ENCODE measurements around the gene SIGLEC14. TPM values are rescaled to one million over a fixed set of nuclear protein-coding genes. Genes with fewer than 3 reads are reported as not detected.

Gene SIGLEC14
- total and polyA plus RNA-seq, 2 donors = 1.6 to 7.3 TPM

DNA sequence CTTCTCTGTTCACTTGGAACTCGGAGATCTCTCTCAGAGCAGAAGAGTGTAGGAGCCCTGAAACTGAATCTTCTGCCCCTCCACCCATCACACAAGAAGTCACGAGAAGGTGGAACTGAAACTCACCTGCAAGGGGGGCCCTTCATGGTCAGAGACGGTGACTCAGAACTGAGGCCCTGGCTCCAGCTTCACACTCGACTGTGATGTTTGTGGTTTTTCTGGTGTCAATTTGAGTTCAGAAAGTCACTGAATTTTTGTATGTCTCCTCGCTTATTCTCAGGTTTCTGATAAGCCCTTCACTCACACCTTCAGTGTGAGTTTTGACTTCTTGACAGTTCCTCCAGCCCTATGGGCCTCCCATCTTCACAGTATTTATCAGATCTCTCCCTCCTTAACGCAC, 39.5 kb downstream of the SIGLEC14 start:
- H3K4me1 ChIP-seq (ENCODE audit: control insufficient read depth in 2 of 2, insufficient read depth in 2 of 2, low read length in 2 of 2) = no peaks in the 10 kb centered on the region
- peaks cover 3 to 11% of the 10 kb centered on the region in 2 donors for H3K27me3 ChIP-seq (ENCODE audit: control insufficient read depth in 2 of 2, insufficient read depth in 1 of 2, low read length in 1 of 2)
- H3K36me3 ChIP-seq (ENCODE audit: control insufficient read depth in 2 of 2, insufficient read depth in 2 of 2, low read length in 1 of 2) = no peaks in the 10 kb centered on the region
- no peaks in the 10 kb centered on the region for H3K9me3 ChIP-seq (ENCODE audit: control insufficient read depth in 2 of 2, insufficient read depth in 1 of 2, low read length in 1 of 2)
- H3K4me3 ChIP-seq (ENCODE audit: low read length in 2 of 2) = no peak overlapping the region
- no peak overlapping the region for H3K27ac ChIP-seq (ENCODE audit: low read depth in 1 of 2, low read length in 1 of 2)
- peak in 1 of 9 donors; percentile 21 for DNase-seq (ENCODE audit: low read depth in 6 of 9, low spot score in 9 of 9)
- 48% methylated on average over 6 of the region's 6 CpGs for WGBS

DNA sequence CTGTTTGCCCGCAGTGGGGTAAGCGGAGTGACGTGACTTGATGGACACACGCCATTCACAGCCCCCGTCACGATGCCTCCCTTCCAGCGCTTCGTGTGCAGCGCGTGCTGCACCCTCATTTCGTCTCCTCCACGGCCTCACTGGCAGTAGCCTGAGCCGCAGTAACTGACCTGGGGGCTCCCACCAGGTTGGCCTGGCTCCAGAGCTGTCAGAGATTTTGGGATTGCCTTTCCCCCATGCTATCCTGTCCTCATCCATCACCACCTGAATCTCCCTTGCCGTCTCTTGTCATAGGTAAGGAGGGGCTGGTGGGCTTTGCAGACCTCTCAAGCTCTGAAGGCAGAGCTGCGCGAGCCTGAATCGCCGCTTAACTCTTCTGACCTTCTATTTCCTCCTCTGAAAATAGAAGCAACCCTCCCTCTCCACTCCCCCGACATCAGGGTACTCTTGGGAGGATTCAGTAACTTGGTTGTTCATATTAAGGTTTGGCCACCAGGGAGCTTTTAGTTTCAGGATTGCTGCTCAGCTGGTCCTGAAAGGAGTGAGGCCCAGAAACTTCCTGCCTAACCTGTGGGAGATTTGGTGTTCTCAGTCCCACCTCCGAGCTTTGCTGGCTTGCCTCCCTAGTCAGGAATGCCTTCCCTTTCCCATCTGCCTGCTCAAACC, 44.3 kb downstream of the SIGLEC14 start:
- peaks cover 0 to 2% of the 10 kb centered on the region in 2 donors for H3K9me3 ChIP-seq (ENCODE audit: control insufficient read depth in 2 of 2, insufficient read depth in 1 of 2, low read length in 1 of 2)
- H3K4me1 ChIP-seq (ENCODE audit: control insufficient read depth in 2 of 2, insufficient read depth in 2 of 2, low read length in 2 of 2) = peaks cover 0 to 2% of the 10 kb centered on the region in 2 donors
- no peak overlapping the region for H3K27ac ChIP-seq (ENCODE audit: low read depth in 1 of 2, low read length in 1 of 2)
- H3K36me3 ChIP-seq (ENCODE audit: control insufficient read depth in 2 of 2, insufficient read depth in 2 of 2, low read length in 1 of 2) = no peaks in the 10 kb centered on the region
- peaks cover 23 to 39% of the 10 kb centered on the region in 2 donors for H3K27me3 ChIP-seq (ENCODE audit: control insufficient read depth in 2 of 2, insufficient read depth in 1 of 2, low read length in 1 of 2)
- WGBS = 96% methylated on average over 20 of the region's 20 CpGs
- no peak overlapping the region for H3K4me3 ChIP-seq (ENCODE audit: low read length in 2 of 2)
- DNase-seq (ENCODE audit: low read depth in 6 of 9, low spot score in 9 of 9) = no peak

DNA sequence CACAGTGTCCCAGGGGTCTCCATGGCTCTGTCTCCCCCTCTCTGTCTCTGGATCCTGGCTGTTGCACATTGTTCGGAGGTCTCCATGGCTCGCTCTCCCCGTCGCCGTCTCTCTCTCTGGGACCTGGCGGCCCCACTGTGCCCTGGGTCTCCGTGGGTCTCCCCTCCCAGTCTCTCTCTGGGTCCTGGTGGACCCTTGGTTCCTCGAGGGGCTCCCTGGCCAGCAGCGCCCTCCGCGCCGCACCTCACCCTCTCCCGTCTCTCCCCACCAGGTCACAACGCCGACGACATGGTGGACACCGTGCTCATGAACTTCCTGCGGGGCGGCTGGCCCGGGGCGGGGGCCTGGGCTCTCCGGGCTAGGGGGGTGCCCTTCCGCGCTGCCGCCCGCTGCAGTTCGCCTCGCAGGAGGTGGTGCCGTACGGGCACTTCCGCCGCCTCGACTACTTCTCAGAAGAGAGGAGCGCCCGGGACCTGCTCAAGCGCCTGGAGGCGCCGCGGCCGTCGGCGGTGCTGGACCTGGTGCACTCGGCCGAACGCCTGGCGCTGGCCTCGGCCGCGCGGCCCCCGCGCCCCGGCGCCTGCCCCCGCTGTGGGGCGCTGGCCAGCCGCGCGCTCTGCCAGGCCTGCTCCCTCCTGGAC, 45.6 kb downstream of the SIGLEC14 start:
- Histone ChIP-seq H3K27ac (ENCODE audit: low read depth in 1 of 2, low read length in 1 of 2) (no peak overlapping the region), H3K36me3 (ENCODE audit: control insufficient read depth in 2 of 2, insufficient read depth in 2 of 2, low read length in 1 of 2) (no peaks in the 10 kb centered on the region), H3K4me1 (ENCODE audit: control insufficient read depth in 2 of 2, insufficient read depth in 2 of 2, low read length in 2 of 2) (peaks cover 0 to 2% of the 10 kb centered on the region in 2 donors), H3K27me3 (ENCODE audit: control insufficient read depth in 2 of 2, insufficient read depth in 1 of 2, low read length in 1 of 2) (peaks cover 23 to 39% of the 10 kb centered on the region in 2 donors), H3K9me3 (ENCODE audit: control insufficient read depth in 2 of 2, insufficient read depth in 1 of 2, low read length in 1 of 2) (peaks cover 0 to 2% of the 10 kb centered on the region in 2 donors), H3K4me3 (ENCODE audit: low read length in 2 of 2) (peak overlapping the region in 1 of 2 donors; percentile 10)
- WGBS = 11% methylated on average over 59 of the region's 59 CpGs
- no peak for DNase-seq (ENCODE audit: low read depth in 6 of 9, low spot score in 9 of 9)

DNA sequence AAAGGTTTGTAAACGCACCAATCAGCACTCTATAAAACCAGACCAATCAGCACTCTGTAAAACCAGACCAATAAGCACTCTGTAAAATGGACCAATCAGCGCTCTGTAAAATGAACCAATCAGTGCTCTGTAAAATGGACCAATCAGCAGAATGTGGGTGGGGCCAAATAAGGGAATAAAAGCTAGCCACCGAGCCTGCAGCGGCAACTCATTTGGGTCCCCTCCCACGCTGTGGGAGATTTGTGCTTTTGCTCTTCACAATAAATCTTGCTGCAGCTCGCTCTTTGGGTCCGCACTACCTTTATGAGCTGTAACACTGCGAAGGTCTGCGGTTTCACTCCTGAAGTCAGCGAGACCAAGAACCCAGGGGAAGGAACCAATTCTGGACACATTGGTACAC, 47.5 kb downstream of the SIGLEC14 start:
- H3K27ac ChIP-seq (ENCODE audit: low read depth in 1 of 2, low read length in 1 of 2) = no peak overlapping the region
- DNase-seq (ENCODE audit: low read depth in 6 of 9, low spot score in 9 of 9) = no peak
- 98% methylated on average over 10 of the region's 10 CpGs for WGBS
- H3K4me1 ChIP-seq (ENCODE audit: control insufficient read depth in 2 of 2, insufficient read depth in 2 of 2, low read length in 2 of 2) = peaks cover 2 to 5% of the 10 kb centered on the region in 2 donors
- peaks cover 0 to 2% of the 10 kb centered on the region in 2 donors for H3K9me3 ChIP-seq (ENCODE audit: control insufficient read depth in 2 of 2, insufficient read depth in 1 of 2, low read length in 1 of 2)
- peaks cover 20 to 39% of the 10 kb centered on the region in 2 donors for H3K27me3 ChIP-seq (ENCODE audit: control insufficient read depth in 2 of 2, insufficient read depth in 1 of 2, low read length in 1 of 2)
- no peaks in the 10 kb centered on the region for H3K36me3 ChIP-seq (ENCODE audit: control insufficient read depth in 2 of 2, insufficient read depth in 2 of 2, low read length in 1 of 2)
- no peak overlapping the region for H3K4me3 ChIP-seq (ENCODE audit: low read length in 2 of 2)

DNA sequence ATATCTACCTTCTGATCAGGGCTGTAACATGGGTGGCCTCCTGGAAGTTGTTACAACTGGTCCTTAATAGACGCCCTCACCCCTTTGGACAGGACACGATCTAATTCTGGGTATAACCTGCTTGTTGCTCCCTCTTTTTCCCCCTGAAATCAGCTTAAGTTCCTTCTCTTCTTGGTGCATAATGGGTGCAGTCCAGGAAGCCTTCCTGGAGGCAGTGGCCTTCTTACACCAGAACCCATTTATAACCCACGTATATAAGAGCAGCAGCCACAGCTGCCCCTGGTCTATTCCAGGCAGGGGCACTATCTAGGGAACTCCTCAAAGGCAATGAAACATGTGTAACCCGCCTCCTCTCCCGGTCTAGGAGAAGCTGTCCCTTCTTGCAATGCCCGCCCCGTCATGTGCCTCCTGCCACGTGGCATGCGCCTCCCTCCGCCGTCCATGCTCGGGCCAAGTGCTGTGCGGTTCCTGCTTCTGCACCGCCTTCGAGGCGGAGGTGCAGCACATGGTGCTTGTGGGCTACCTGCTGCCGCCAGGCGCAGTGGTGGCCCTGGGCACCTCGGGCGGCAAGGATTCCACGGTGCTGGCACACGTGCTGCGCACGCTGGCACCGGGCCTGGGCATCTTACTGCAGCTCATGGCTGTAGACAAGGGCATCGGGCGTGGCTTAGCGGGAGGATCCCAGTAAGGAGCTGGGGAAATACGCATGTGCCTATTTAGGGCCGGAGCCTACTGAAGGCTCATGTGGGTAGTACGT, 48.3 kb downstream of the SIGLEC14 start:
- Histone ChIP-seq H3K36me3 (ENCODE audit: control insufficient read depth in 2 of 2, insufficient read depth in 2 of 2, low read length in 1 of 2) (no peaks in the 10 kb centered on the region), H3K9me3 (ENCODE audit: control insufficient read depth in 2 of 2, insufficient read depth in 1 of 2, low read length in 1 of 2) (peaks cover 0 to 2% of the 10 kb centered on the region in 2 donors), H3K4me3 (ENCODE audit: low read length in 2 of 2) (no peak overlapping the region), H3K27ac (ENCODE audit: low read depth in 1 of 2, low read length in 1 of 2) (no peak overlapping the region), H3K4me1 (ENCODE audit: control insufficient read depth in 2 of 2, insufficient read depth in 2 of 2, low read length in 2 of 2) (peaks cover 9 to 10% of the 10 kb centered on the region in 2 donors), H3K27me3 (ENCODE audit: control insufficient read depth in 2 of 2, insufficient read depth in 1 of 2, low read length in 1 of 2) (peaks cover 20 to 39% of the 10 kb centered on the region in 2 donors)
- 96% methylated on average over 31 of the region's 31 CpGs for WGBS
- DNase-seq (ENCODE audit: low read depth in 6 of 9, low spot score in 9 of 9) = no peak

DNA sequence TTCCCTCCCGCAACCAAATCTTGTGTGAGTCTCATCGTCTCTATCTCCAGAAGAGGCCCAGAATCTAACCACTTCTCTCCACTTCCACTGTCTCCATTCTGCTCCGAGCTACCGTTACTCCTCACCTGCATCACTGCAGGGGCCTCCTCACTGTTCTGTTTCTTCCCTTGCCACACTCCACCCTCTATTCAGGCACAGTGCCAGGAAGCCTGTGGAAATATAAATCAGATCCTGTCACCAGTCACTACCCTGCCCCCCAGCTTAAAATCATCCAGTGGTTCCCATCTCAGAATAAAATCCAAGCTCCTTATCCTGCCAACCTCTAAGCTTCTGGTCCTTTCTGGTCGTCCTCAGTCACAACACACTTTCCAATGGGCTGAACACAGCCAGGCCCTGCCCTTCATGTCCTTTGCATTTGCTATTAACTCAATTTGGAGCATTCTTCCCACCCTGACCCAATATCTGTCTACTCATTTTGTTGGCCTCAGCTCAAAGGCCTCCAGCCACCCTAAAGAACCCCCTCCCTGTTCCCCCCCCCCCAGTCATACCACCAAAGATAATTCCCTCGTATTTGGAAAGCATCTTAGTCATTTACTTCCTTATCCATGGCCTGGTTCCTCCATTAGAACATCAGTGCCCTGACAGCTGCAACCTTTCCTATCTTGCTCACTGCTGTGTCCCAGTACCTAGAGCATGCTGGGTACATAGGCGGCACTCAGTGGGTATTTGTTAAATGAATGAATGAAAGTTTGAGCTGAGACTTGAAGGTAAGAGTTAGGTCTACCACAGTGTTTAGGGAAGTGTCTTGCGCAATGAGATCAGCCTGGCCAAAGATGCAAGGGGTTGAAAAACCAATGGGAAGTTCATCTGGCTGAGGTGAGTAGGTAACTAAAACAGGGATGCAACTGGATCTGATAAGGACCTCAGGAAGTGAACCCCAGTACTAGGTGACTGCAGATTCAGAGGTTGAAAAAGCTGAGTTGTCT, 51.1 kb downstream of the SIGLEC14 start:
- H3K27me3 ChIP-seq (ENCODE audit: control insufficient read depth in 2 of 2, insufficient read depth in 1 of 2, low read length in 1 of 2) = peaks cover 7 to 14% of the 10 kb centered on the region in 2 donors
- no peak for DNase-seq (ENCODE audit: low read depth in 6 of 9, low spot score in 9 of 9)
- WGBS = 79% methylated on average over 8 of the region's 8 CpGs
- no peaks in the 10 kb centered on the region for H3K36me3 ChIP-seq (ENCODE audit: control insufficient read depth in 2 of 2, insufficient read depth in 2 of 2, low read length in 1 of 2)
- H3K9me3 ChIP-seq (ENCODE audit: control insufficient read depth in 2 of 2, insufficient read depth in 1 of 2, low read length in 1 of 2) = peaks cover 0 to 1% of the 10 kb centered on the region in 2 donors
- no peak overlapping the region for H3K4me3 ChIP-seq (ENCODE audit: low read length in 2 of 2)
- H3K27ac ChIP-seq (ENCODE audit: low read depth in 1 of 2, low read length in 1 of 2) = no peak overlapping the region
- H3K4me1 ChIP-seq (ENCODE audit: control insufficient read depth in 2 of 2, insufficient read depth in 2 of 2, low read length in 2 of 2) = peaks cover 10 to 11% of the 10 kb centered on the region in 2 donors

DNA sequence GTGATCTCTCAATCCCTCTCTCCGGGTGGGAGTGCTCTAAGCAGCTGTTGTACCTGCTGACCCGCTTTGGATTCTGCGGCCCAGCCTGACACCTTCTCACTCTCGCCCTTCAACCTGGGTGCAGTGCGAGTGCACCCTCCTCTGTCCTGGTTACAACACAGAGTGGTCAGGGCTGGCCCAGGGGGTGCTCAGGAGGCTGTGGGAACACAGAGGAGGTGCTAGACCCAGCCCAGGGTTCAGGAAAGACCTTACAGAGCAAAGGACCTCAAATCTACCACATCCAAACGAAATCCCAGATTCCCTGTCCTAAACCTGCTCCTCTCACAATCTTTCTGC, 51.9 kb downstream of the SIGLEC14 start:
- WGBS = 28% methylated on average over 6 of the region's 6 CpGs
- Histone ChIP-seq H3K36me3 (ENCODE audit: control insufficient read depth in 2 of 2, insufficient read depth in 2 of 2, low read length in 1 of 2) (no peaks in the 10 kb centered on the region), H3K4me3 (ENCODE audit: low read length in 2 of 2) (peak overlapping the region; percentile 51 to 61), H3K9me3 (ENCODE audit: control insufficient read depth in 2 of 2, insufficient read depth in 1 of 2, low read length in 1 of 2) (peaks cover 0 to 1% of the 10 kb centered on the region in 2 donors), H3K27me3 (ENCODE audit: control insufficient read depth in 2 of 2, insufficient read depth in 1 of 2, low read length in 1 of 2) (peaks cover 3 to 10% of the 10 kb centered on the region in 2 donors), H3K27ac (ENCODE audit: low read depth in 1 of 2, low read length in 1 of 2) (no peak overlapping the region), H3K4me1 (ENCODE audit: control insufficient read depth in 2 of 2, insufficient read depth in 2 of 2, low read length in 2 of 2) (peaks cover 10 to 11% of the 10 kb centered on the region in 2 donors)
- no peak for DNase-seq (ENCODE audit: low read depth in 6 of 9, low spot score in 9 of 9)

DNA sequence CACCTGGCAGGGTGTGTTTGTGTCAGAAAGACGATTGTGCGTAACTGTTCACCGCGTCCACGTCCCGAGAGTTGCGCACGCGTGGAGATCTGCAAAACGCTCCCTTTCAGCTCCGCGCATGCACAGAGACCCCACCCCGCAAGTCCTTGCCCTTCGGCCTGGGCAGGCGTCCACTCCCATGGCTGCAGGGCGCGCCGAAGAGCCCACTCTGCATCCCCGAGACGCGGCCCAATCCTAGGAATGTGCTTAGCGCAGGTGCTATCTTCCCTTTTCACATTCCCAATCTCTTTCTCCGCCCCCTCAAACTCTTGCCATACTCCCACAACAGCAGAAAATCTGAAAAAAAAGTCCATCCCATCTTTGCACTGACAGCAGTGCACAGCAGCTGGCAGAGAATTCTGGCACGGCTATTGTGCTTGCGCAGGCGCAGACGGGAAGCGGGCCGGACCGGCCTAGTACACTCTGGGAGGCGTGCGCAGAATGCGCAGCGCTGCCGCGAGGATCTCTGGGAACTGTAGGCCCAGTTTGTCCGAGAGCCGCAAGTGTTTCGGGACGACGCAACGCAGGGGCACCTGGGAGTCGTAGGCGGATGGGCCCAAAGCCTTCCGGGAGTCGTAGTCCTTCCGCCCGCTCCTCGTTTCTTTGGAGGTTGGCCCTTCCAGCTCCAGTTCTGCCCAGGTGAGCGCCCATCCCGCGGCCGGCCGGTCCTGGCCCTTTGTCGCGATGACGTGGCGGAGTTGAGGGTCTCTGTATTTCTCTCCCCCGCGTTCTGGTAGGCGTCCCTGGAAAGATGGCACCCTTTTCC, 52.5 kb downstream of the SIGLEC14 start:
- no peak overlapping the region for H3K27ac ChIP-seq (ENCODE audit: low read depth in 1 of 2, low read length in 1 of 2)
- DNase-seq (ENCODE audit: low read depth in 6 of 9, low spot score in 9 of 9) = peak; percentile 90 to 98 (median 97)
- WGBS = 1% methylated on average over 61 of the region's 61 CpGs

More for the DNA sequence above, 52.5 kb downstream of the SIGLEC14 start:
- peaks cover 0 to under 1% of the 10 kb centered on the region in 2 donors for H3K9me3 ChIP-seq (ENCODE audit: control insufficient read depth in 2 of 2, insufficient read depth in 1 of 2, low read length in 1 of 2)
- H3K36me3 ChIP-seq (ENCODE audit: control insufficient read depth in 2 of 2, insufficient read depth in 2 of 2, low read length in 1 of 2) = no peaks in the 10 kb centered on the region
- peaks cover 10 to 11% of the 10 kb centered on the region in 2 donors for H3K4me1 ChIP-seq (ENCODE audit: control insufficient read depth in 2 of 2, insufficient read depth in 2 of 2, low read length in 2 of 2)
- peaks cover 0 to 6% of the 10 kb centered on the region in 2 donors for H3K27me3 ChIP-seq (ENCODE audit: control insufficient read depth in 2 of 2, insufficient read depth in 1 of 2, low read length in 1 of 2)
- peak overlapping the region; percentile 61 to 71 for H3K4me3 ChIP-seq (ENCODE audit: low read length in 2 of 2)

Data from thymus (tissue), 11 donors.